IPS-NIHi11 (cell line): ENCODE data around the gene OR8B4.
"Not testable (repeated sequence)": the region's sequence is repeated elsewhere in the genome, so short reads cannot be mapped to it uniquely, and the experiment has no call there.

ENCODE experiments used
- DNase-seq: peaks from one replicate; pipeline ENCODE4 v3.0.0; 2012; ENCODE audit warnings: mixed read lengths, low spot score

OR8B4 gene

GRCh38 chr11:124424384-124424921 lies at the start of gene OR8B4:
TSS of gene OR8B4 (minus strand) at chr11:124424871. CDS start at chr11:124424871, 0 bp downstream.
- no peak for DNase-seq

GRCh38 chr11:124474079-124474478 lies 49.4 kb upstream of the OR8B4 start:
- DNase-seq = no peak

- no peak for DNase-seq
Measured at GRCh38 chr11:124473476-124473875, 48.8 kb upstream of the OR8B4 start.

- DNase-seq = no peak
Measured at GRCh38 chr11:124470561-124471227, 46.0 kb upstream of the OR8B4 start.

- DNase-seq = no peak
Measured at GRCh38 chr11:124467381-124467927, 42.8 kb upstream of the OR8B4 start.

GRCh38 chr11:124465368-124465767 lies 40.7 kb upstream of the OR8B4 start:
- DNase-seq = no peak

GRCh38 chr11:124463990-124464389 lies 39.3 kb upstream of the OR8B4 start:
- no peak for DNase-seq

GRCh38 chr11:124463324-124463723 lies 38.7 kb upstream of the OR8B4 start:
- no peak for DNase-seq

- no peak for DNase-seq
Measured at GRCh38 chr11:124460459-124460858, 35.8 kb upstream of the OR8B4 start.

GRCh38 chr11:124459379-124459778 lies 34.7 kb upstream of the OR8B4 start:
- not testable (repeated sequence) for DNase-seq

- DNase-seq = no peak
Measured at GRCh38 chr11:124454552-124454951, 29.9 kb upstream of the OR8B4 start.

- no peak for DNase-seq
Measured at GRCh38 chr11:124446916-124447315, 22.2 kb upstream of the OR8B4 start.

- no peak for DNase-seq
Measured at GRCh38 chr11:124445646-124446150, 21.0 kb upstream of the OR8B4 start, which contains the start of gene OR8B8. TSS of gene OR8B8 (minus strand) at chr11:124445696. CDS start at chr11:124441085, 4,611 bp downstream.

- no peak for DNase-seq
Measured at GRCh38 chr11:124442847-124443246, 18.2 kb upstream of the OR8B4 start.

GRCh38 chr11:124442442-124442841 lies 17.8 kb upstream of the OR8B4 start:
- no peak for DNase-seq

- no peak for DNase-seq
Measured at GRCh38 chr11:124441519-124441918, 16.8 kb upstream of the OR8B4 start.

- no peak for DNase-seq
Measured at GRCh38 chr11:124441081-124441480, 16.4 kb upstream of the OR8B4 start.

GRCh38 chr11:124440608-124441007 lies 15.9 kb upstream of the OR8B4 start:
- no peak for DNase-seq

GRCh38 chr11:124434699-124435098 lies 10.0 kb upstream of the OR8B4 start:
- DNase-seq = no peak

- DNase-seq = no peak
Measured at GRCh38 chr11:124429599-124429998, 4.9 kb upstream of the OR8B4 start.

- DNase-seq = no peak
Measured at GRCh38 chr11:124421043-124421442, 3.6 kb downstream of the OR8B4 start.

GRCh38 chr11:124415356-124415923 lies 9.2 kb downstream of the OR8B4 start:
- peak; percentile 37 for DNase-seq

GRCh38 chr11:124409906-124410305 lies 14.8 kb downstream of the OR8B4 start:
- no peak for DNase-seq
